Stimulated activated CD8-positive, alpha-beta memory T cell treated with anti-CD3 and anti-CD28 coated beads, Interleukin-7, amount 100 ng/mL, for 4 hours (primary cell): ENCODE data around the gene PATJ.
"Not testable (repeated sequence)": the region's sequence is repeated elsewhere in the genome, so short reads cannot be mapped to it uniquely, and the experiment has no call there.

Source experiments
- DNase-seq, 2 donors: peaks; one replicate each; pipeline ENCODE4 v3.0.0-alpha.2; 2020; ENCODE audit warnings: low read depth in 2 of 2

Gene PATJ

GRCh38 chr1:61887076-61887867 lies 145.0 kb downstream of the PATJ start:
- DNase-seq, result no peak

DNA sequence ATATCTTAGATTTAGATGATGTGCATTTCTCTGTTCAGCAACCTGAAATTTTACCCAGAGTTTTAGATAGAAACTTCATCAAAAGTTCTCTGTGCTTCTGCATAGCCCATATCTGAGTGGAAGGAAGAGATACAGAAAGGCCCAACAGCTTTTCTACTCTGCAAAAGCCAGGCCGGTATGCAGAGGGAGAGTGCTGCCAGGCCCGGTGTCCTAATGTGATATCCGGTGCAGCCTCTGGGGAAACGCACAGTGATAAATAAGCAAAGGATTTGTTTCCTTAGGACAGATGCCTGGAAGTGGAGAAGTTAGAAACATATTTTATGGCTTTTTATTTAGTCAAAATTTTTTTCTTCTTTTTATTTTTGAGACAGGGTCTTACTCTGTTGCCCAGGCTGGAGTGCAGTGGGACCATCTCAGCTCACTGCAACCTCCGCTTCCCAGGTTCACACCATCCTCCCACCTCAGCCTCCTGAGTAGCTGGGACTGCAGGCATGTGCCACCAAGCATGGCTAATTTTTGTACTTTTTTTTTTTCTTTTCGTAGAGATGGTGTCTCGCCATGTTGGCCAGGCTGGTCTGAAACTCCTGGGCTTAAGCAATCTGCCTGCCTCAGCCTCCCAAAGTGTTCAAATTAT lies 145.8 kb downstream of the PATJ start:
- DNase-seq, result no peak

- DNase-seq, result no peak
These were observed 146.5 kb downstream of the PATJ start for GRCh38 chr1:61888808-61889207.

GRCh38 chr1:61890435-61890834 lies 148.2 kb downstream of the PATJ start:
- DNase-seq, result not testable (repeated sequence)

- no peak for DNase-seq
These were observed 150.7 kb downstream of the PATJ start for GRCh38 chr1:61892977-61893376.

GRCh38 chr1:61894296-61894695 lies 152.0 kb downstream of the PATJ start:
- DNase-seq, result not testable (repeated sequence)

GRCh38 chr1:61895175-61895574 lies 152.9 kb downstream of the PATJ start:
- DNase-seq, result no peak

- DNase-seq, result no peak
These were observed 156.4 kb downstream of the PATJ start for GRCh38 chr1:61898658-61899057.

- no peak for DNase-seq
These were observed 162.1 kb downstream of the PATJ start for GRCh38 chr1:61904354-61904753.

DNA sequence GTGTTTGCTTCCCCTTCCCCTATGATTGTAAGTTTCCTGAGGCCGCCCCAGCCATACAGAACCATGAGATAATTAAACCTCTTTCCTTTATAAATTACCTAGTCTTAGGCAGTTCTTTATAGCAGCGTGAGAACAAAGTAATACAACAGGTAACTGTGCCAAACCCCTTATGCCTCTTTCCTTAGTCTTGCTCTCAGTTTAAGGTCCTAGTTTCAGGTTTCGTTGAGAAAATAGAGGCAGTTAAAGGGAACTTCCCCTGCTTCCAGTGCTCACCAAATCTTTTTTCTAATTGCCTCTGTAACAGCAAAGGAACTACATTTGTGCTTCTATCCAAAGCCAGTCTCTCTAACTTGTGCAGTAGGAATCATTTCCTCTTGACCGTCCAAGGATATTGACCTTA lies 164.8 kb downstream of the PATJ start:
- no peak for DNase-seq

DNA sequence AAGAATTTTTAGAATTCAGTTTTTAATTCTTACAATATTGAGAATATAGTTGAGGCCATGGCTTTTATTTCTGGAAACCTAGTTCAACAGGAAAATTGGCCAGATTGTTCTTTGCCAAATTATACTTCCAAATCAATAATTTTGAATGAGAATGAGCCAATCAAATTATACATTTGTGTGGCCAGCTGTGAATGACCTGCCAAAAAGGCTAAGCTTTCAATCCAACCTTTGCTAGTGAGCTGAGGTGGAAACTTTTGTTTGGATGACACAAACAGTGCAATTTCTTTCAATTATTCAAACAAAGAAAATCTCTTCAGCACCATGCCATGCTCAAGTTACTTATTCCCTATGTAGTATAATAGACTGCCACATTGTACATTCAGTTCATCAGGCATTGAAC lies 167.8 kb downstream of the PATJ start:
- DNase-seq, result no peak

DNA sequence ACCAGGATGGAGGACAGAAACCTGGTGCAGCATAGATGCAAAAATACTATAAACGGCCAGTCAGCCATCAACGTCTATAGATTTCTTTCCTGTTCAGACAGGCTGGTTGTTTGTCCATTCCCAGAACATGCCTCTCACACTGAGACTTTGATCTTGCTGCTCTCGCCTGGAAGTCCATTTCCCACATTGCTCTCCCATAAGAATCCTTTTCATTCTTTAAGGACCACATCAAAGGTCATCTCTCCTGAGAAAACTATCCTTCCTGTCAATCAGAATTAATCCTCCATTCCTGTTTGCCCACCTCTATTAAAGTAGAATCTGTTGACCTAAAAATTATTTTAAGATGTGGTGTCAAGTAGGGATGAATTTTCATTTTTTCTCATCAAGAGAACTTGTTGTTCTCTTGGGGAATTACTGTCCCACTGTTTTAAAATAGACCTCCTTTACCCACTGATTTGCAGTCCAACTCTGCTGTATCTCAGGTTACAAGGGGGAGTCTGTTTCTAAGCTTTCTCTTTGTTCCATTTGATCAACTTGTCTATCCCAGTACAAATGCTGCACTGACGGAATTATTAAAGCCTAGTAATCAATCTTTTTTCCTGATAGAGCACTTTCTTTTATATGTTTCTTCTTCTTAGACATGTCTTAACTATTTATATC lies 172.7 kb downstream of the PATJ start:
- DNase-seq, result no peak

- no peak for DNase-seq
These were observed 179.2 kb downstream of the PATJ start for GRCh38 chr1:61921435-61921834.

GRCh38 chr1:61922950-61923480 lies 180.7 kb downstream of the PATJ start:
- DNase-seq, result no peak

DNA sequence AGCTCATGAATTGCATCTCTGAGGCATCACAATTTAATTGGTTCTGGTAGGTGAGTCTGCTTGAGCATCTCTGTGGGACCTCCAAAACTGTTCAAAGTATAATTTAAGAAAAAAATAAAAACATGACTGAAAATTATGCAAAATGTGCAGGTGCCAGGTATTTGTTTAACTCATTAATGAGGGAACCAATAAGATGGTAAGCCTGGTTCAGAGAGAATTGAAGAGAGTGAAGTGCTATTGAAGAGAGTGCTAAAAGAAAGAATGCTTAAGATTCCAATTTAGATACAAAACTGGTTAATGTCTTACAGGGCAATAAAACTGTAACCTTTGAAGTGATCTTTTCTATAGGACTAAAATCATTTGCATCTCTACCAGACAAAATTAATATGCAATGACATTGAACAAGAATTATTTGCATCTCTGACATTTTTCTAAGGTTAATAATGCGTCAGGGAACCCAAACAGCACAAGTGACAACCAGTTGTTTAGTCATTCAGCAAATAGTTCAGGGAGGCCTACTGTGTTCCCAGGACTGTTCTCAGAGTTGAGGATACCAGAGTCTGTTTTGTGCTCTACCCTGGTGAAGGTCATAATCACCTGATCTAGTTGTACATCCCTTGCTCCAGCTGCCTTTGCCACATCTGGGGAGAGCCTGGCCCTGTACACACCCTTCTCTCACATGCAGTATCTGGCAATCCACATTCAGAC lies 183.5 kb downstream of the PATJ start:
- DNase-seq, result no peak

- DNase-seq, result no peak
These were observed 184.3 kb downstream of the PATJ start for GRCh38 chr1:61926597-61926996.

GRCh38 chr1:61930116-61930645 lies 187.9 kb downstream of the PATJ start:
- DNase-seq, result no peak

GRCh38 chr1:61931587-61932279 lies 189.5 kb downstream of the PATJ start:
- DNase-seq, result no peak

- DNase-seq, result no peak
These were observed 193.2 kb downstream of the PATJ start for GRCh38 chr1:61935516-61935915.

DNA sequence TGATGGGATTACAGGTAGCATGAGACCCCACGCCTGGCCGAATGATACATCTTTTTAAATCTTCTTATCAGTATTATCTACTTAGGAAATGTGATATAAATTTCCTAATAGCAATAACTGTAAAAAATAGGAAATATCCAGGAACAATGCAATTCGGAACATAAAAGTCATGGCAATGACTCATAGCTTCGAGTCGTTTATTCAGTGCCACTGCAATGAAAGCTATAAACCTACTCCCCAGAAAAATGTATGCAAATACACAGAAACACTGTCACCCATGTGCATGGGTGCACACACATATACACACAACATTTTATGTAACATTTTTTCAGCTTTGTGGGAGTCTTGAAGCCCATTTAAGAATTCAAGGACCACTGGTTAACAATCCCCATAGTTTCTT lies 194.6 kb downstream of the PATJ start:
- no peak for DNase-seq

- DNase-seq, result no peak
These were observed 199.5 kb downstream of the PATJ start for GRCh38 chr1:61941794-61942193.
